GM18520 (cell line): ENCODE results near the gene RIMBP3C.
"Not testable (repeated sequence)": the region's sequence is repeated elsewhere in the genome, so short reads cannot be mapped to it uniquely, and the experiment has no call there.

Source experiments
- ATAC-seq: cut with Tn5 transposase; IDR thresholded peaks from one replicate; pipeline ENCODE4 v1.9.1; 2021; ENCODE audit not compliant: unreplicated experiment

RIMBP3C gene

DNA sequence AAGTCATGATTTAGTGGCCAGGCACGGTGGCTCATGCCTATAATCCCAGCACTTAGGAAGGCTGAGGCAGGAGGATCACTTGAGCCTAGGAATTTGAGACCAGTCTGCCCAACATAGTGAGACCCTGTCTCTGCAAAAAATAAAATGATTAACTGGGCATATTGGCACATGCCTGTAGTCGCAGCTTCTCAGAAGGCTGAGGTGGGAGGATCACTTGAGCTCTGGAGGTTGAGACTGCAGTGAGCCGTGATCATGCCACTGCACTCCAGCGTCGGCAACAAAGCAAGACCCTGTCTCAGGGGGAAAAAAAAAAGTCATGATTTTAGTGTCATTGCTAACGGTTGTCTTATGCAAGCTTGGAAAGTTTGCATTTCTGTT, 28.2 kb upstream of the RIMBP3C start:
- ATAC-seq: no peak

- ATAC-seq: no peak
These were observed 22.7 kb upstream of the RIMBP3C start for GRCh38 chr22:21573750-21574494.

DNA sequence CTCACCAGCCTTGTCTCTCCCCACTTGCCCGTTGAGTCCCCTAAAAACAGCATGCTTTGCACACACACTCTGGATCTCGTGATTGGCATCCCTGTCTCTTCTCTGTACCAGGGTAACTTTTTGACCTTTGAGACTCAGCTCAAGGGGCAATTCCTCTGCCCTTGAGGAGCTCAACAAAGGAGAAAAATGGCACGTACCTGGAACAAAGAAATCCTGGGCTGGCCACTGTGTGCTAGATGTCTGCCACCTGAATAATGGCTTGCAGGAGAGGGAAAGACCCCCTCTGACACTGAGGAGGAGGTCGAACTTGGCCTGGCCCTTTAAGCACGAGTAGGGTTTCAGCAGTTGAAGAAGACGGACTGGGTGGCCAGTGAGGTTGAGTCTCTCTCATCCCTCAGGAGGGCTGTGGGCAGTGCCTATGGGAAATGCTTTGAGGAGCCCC, 22.1 kb upstream of the RIMBP3C start:
- no peak for ATAC-seq

GRCh38 chr22:21571679-21572078, 20.4 kb upstream of the RIMBP3C start:
- no peak for ATAC-seq

- ATAC-seq: no peak
These were observed 19.1 kb upstream of the RIMBP3C start for GRCh38 chr22:21570398-21570797.

DNA sequence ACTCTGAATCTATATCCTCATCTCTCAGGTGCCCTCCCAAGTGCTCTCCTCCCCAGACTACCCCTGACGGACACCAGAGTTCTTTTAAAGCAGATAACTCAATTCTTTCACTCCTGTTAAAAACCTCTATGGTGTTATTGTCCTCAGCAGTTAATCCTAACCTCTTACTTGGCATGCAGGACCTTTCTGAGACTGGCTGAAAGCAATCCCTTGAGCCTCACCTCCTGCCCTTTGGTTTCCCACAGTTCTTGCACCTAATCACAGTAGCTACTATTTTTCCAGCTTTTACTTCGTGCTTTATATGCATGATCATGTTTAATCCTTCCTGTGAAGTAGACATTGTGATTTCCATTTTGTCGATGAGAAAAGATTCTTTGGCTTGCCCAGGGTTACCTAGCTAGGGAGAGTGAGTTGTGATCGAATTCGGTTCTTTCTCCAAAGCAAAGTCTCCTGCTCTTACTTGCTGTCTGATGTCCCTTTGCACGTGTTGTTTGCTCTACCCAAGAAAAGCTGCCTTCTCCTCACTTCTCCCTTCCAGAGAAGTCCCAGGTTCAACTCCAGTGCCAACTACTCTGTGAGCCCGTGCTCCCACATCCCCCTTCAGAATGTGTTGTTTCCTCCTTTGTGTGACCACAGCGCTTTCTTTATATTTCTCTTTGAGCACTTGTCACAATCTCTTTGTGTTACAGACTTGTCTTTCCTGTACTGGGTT, 18.4 kb upstream of the RIMBP3C start:
- no peak for ATAC-seq

GRCh38 chr22:21569076-21569427, 17.8 kb upstream of the RIMBP3C start:
- ATAC-seq: not testable (repeated sequence)

DNA sequence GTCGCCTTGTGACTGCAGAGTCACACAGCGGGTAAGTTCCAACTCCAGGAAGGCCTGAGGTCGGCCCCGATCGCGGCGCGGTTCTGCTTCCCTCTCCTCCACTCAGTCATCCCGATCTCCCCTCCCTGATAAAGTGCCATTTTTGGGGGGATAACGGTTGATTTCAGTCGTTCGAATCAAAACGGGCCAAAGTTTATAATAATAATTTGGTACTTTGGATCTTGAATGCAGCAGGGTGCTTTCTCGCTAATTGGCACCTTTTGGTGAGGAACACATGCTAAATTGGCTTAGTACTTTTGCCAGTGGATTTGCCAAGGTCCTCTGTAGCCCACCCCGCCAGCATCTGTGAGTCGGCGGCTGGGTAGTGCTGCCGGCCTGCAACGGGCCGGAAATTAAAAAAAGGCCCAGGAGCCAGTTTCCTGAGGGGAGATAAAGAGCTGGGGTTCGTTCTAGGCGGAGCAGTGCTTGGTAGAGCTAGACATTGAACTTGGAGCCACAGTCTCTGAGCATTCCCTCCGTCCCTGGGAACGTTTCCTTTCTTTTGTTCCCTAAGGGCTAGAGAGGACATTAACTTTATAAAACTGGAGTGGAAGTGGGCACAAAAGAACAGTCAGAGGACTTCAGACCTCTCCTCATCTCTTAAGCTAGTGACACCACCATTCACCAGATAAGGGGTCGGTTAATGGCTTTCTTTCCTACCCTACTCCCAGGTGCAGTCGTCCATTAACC, 17.2 kb upstream of the RIMBP3C start:
- peak; percentile 5 for ATAC-seq

DNA sequence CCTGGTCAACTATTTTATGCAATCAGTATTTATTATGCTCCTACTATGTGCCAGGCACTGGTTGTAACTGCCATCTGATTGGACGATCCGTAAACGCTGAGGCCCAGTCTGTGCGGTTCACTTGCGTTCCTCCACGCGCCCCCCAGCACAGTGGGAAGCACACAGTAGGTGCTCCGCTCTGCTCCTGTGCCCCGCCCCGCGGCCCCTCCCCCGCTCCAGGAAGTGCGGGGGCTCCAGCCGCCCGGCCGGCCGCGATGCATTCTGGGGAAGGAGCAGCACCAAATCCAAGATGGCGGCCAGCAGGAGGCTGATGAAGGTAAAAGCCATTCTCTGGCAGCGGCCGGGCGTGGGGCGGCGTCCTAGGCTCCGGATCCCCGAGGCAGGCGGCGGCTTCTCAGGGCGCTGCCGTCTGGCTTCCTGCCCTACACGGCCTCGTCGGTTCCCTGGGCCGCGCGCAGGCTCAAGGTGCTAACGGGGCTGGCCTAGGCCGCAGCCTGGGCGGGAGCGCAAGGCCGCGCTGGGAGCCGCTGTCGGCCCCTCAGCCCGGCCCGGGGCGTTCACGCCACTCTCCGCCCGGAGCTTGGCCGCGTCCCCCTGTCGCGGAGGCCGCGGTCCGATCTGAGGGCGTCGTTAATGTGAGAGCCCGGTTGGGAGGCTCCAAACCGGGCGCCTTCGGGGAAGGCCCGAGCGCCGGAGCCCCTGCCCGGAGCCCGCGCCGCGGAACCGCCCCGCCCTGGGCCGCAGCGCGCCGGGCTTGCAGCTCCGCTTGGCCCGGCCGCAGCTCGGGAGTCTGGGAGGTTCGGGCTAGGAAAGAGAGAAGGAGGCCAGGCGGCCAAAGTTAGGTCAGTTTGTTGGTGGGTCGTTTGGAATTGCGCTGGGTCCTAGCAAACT, 16.4 kb upstream of the RIMBP3C start, which contains the start of gene UBE2L3:
Gene UBE2L3, plus strand, starts transcription at position 259 of the 891 bp plus-strand sequence. Its CDS starts 31 bp downstream, at position 290.
- ATAC-seq: peak; percentile 38

DNA sequence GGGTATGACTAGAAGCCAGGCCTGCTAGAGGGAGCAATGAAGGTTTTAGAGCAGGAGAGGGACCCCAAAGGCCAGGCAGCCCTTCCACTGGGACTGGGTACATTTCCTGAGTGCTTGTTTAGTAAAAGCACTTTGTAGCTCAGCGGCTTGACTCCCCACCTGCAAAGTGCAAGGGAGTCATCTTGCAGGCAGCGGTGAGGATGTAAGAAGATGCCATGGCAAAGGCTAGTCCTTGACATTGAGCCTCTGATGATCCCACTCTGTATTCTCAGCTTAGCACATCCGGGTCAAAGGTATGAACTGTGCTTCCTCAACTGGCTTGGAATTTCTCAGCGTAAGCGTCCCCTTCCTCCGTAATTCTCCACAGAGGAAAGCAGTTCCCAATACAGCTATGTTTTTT, 13.2 kb upstream of the RIMBP3C start:
- no peak for ATAC-seq

- ATAC-seq: no peak
These were observed 12.7 kb upstream of the RIMBP3C start for GRCh38 chr22:21563912-21564311.

- not testable (repeated sequence) for ATAC-seq
These were observed 9.4 kb upstream of the RIMBP3C start for GRCh38 chr22:21560657-21561056.

DNA sequence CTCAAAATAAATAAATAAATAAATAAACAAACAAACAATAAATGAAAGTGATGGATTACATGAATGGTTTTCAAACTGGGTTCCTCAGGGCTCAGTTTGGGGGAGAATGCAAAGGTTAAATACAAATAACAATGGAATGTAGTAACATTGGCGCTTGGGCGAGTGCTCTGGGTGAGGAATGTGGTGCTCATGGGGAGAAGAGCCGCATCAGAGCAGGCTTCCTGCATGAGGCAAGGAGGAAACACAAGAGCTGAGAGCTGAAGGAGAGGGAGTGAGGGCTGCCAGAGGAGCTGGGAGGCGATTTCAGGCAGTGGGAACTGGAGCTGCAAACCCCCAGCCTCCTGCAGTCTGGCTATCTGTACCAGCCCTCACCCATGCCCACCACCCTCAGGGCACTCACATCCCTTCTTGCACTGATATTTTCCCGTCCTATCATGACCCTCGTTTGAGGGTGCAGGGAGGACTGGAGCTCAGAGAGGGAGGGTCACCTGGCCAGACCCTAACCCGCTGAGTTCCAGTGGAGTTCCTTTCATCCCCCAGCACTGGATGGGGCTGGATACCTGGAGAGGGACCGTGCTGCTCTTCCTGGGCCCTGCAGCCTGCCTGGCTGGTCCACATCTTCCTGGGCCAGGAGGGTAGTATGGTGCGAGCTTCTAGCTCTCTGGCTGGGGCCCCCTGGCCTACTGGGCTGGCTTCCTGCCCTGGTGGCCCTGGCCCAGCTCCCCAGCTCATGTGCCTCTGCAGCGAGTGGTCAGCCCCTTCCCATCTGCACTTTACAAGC, 8.3 kb upstream of the RIMBP3C start:
- not testable (repeated sequence) for ATAC-seq

DNA sequence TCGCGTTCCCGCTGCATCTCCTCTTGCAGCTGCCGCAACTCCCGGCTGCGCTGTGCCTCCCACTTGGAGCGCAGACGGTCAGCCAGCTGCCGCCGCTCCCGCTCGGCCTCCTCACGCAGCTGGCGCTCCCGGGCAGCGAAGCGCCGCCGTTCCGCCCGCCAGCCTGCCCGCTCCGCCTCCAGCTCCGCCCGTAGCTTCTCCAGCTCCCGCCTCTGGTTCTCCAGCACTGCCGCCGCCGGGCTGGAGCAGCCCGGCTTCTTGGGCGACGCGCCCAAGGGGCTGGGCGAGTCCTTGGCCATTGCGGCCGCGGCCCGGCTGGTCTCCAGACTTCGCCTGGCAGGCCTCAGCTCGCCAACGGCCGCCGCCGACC, 598 bp downstream of the RIMBP3C start:
- ATAC-seq: peak; percentile 21

DNA sequence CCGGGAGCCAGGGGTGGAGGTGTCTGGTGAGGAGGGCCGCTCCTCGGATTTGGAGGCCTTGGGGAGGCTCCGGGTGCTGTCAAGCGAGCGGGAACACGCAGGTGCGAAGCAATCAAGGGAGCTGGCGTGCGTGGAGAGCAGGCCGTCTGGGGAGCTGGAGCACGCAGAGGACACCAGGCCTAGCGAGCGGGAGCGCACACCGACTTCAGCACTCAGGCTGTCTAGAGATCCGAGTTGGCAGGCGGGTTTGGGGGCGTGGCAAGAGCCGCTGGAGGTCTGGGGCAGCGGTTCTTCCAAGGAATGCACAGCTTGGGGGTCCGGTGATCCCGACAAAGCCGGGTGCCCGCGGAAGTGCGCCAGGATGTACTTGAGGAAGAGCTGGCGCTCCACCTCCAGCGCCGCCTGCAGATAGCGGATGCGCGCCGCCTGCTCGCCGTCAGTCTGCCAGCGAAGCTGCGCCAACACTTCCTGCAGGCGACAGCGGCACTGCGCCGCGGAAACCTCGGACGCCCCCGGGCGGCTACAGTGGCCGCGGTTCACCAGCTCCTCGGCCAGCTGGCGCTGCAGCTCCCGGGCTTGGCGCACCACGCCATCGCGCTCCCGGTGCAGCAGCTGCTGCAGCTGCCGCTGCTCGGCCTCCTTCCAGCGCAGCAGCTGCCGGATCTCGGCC, 1.1 kb downstream of the RIMBP3C start:
- peak; percentile 58 for ATAC-seq

DNA sequence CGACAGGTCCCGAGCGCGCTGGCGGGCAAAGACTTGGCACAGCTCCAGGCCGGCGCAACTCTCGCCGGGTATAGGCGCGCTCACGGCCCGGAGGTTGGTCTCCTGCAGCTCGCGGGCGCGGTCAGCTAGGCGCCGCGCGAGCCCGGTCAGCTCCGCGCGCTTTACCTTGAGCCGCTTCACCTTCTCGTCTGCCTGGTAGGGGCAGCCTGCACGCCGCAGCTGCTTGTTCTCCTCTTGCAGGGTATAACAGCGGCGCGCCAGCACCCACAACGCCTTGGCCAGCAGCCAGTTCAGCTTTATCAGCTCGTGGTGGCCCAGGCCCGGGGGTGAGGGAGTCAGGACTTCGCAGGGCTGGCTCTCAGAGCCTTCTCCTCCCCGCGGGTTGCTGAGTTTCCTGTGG, 1.7 kb downstream of the RIMBP3C start:
- not testable (repeated sequence) for ATAC-seq

GRCh38 chr22:21544432-21545322, 6.6 kb downstream of the RIMBP3C start:
- not testable (repeated sequence) for ATAC-seq

DNA sequence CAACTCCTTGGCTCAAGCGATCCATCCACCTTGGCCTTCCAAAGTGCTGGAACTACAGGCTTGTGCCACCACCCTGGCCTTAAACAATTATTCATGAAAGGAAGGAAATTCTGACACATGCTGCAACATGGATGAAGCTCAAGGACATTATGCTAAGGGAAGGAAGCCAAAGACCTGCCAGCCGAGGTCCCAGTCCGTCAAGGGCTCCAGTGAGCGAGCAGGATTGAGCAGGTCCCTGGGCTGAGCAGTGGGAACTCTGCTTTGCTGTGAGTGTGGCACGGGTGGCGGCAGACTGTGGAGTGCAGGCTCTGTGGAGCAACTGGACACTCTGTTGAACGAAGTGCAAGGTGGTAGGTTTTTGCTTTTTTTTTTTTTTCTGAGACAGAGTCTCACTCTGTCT, 11.4 kb downstream of the RIMBP3C start:
- not testable (repeated sequence) for ATAC-seq
